OCI-LY7 (cell line): ENCODE results near the gene ACADVL. TPM values are rescaled to one million over a fixed set of nuclear protein-coding genes. Genes with fewer than 3 reads are reported as not detected.

Source experiments
- BruUV-seq: library from RNA; stranded (reverse); fragments of 400-500 nt; replicated peaks from 2 replicates; lab custom pipeline; 2021; lab: Mats Ljungman, UMichigan
- CTCF ChIA-PET: fragments of 300-600 bp; sonication (Branson Sonifier 250); formaldehyde crosslinking; loops from one replicate; lab custom pipeline; 2022; ENCODE audit warnings: antibody characterized with exemption; ENCODE audit not compliant: unreplicated experiment; lab: Charles Lee
- POLR2A ChIA-PET: fragments of 300-600 bp; sonication (Branson Sonifier 250); formaldehyde crosslinking; loops from one replicate; lab custom pipeline; 2022; ENCODE audit warnings: antibody characterized with exemption; lab: Charles Lee
- DNase-seq: peaks from one replicate; pipeline ENCODE4 v3.0.0-alpha.2; 2015; ENCODE audit warnings: low spot score
- H2AFZ ChIP-seq: fragments of 200-600 bp; sonication (generic), shearing (Covaris generic); 2 replicates; pipeline ENCODE4 v1.6.1; 2014; ENCODE audit warnings: mild to moderate bottlenecking, antibody characterized with exemption, low read length, moderate library complexity
- H3K27ac ChIP-seq: fragments of 200-600 bp; sonication (generic); 2 replicates; pipeline ENCODE4 v1.5.1; 2014; ENCODE audit warnings: mixed run types, low read depth, mild to moderate bottlenecking, moderate library complexity, low read length, inconsistent platforms; ENCODE audit not compliant: poor library complexity, severe bottlenecking
- H3K36me3 ChIP-seq: fragments of 200-600 bp; sonication (generic); 2 replicates; pipeline ENCODE4 v1.6.1; 2014; ENCODE audit warnings: mild to moderate bottlenecking, antibody characterized with exemption, low read length, moderate library complexity, mixed read lengths; ENCODE audit not compliant: insufficient read depth
- H3K4me1 ChIP-seq: fragments of 200-600 bp; sonication (generic); 2 replicates; pipeline ENCODE4 v1.5.1; 2014; ENCODE audit warnings: mild to moderate bottlenecking, low read length; ENCODE audit not compliant: insufficient read depth, poor library complexity, severe bottlenecking
- H3K4me2 ChIP-seq: fragments of 200-600 bp; sonication (generic); 2 replicates; pipeline ENCODE4 v1.6.1; 2014; ENCODE audit warnings: mild to moderate bottlenecking, low read length
- H3K4me3 ChIP-seq: fragments of 200-600 bp; sonication (generic); 2 replicates; pipeline ENCODE4 v1.5.1; 2014; ENCODE audit warnings: mild to moderate bottlenecking, low read depth, low read length; ENCODE audit not compliant: poor library complexity, severe bottlenecking
- H3K79me2 ChIP-seq: fragments of 200-600 bp; sonication (generic); 2 replicates; pipeline ENCODE4 v1.6.1; 2016; ENCODE audit warnings: low read depth, mild to moderate bottlenecking, low read length, moderate library complexity, mixed read lengths; ENCODE audit not compliant: insufficient read depth
- H3K9me2 ChIP-seq: fragments of 200-600 bp; sonication (generic); 2 replicates; pipeline ENCODE4 v1.6.1; 2016; ENCODE audit warnings: mild to moderate bottlenecking, low read length, mixed read lengths; ENCODE audit not compliant: insufficient read depth
- H3K9me3 ChIP-seq: fragments of 200-600 bp; sonication (generic); 2 replicates; pipeline ENCODE4 v1.6.1; 2014; ENCODE audit warnings: mild to moderate bottlenecking, mixed run types, low read length, mixed read lengths
- H4K20me1 ChIP-seq: fragments of 200-600 bp; sonication (generic); 2 replicates; pipeline ENCODE4 v1.6.1; 2014; ENCODE audit warnings: mild to moderate bottlenecking, antibody characterized with exemption, low read length, moderate library complexity, mixed read lengths; ENCODE audit not compliant: insufficient read depth
- EZH2phosphoT487 ChIP-seq: fragments of 200-600 bp; sonication (generic); IDR thresholded peaks from 2 replicates; pipeline ENCODE4 v1.6.1; 2018; ENCODE audit warnings: low read depth, borderline replicate concordance, mild to moderate bottlenecking, mixed run types, antibody characterized with exemption, low read length, moderate library complexity, mixed read lengths
- intact Hi-C: fragments of 100-400 bp; cut with micrococcal nuclease; formaldehyde crosslinking; loops from one replicate; pipeline ENCODE4 v1.10.0; 2022; ENCODE audit not compliant: unreplicated experiment
- total RNA-seq, 2 experiments: library from RNA; depleted of rRNA in 1 of 2; stranded (reverse); fragments of >200 nt in 1 of 2; shearing (Covaris generic) in 1 of 2; gene quantifications; 2 replicates each; pipeline ENCODE4 v1.2.3, GENCODE V29; 2014 to 2022
- TF ChIP-seq, protein P1 (sequence below): fragments of 200-600 bp; sonication (generic); conservative IDR thresholded peaks from 2 replicates; pipeline ENCODE4 v1.5.1; 2014; ENCODE audit warnings: mild to moderate bottlenecking, antibody characterized with exemption, low read length, moderate library complexity, mixed read lengths

Gene ACADVL
- total RNA-seq, 2 experiments from 2014 or later, result 204 to 297 TPM

DNA sequence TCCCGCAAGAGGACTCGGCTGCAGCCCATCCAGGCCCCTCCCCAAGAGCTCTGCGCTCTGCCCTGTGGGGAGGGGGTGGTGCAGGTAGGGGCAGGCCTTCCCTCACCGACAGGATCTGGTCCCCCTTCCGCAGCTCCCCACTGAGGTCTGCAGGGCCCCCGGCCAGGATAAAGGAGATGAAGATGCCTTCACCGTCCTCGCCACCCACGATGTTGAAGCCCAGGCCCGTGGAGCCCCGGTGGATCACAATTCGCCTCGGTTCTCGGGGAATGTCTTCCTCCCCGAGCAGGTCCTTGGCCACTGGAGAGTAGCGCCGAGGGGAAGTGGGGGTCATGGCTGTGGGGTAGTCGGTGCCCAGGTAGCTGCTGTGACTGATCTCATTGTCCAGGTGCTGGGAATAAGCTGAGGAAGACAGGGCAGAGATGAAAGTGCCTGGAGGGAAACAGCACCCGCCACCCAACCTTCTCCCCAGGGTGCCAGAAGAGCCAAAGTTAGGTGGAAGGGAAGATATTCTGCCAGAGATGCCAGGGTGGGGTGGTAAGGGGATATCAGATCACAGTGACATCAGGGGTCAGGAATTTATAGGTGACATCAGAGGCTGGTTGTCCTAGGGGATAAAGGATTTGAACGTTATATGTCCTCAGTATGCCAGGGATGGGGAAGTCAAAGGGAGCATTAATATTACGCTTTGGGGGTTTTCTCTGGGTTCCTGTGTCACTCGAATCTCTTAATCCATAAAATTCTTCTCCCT, 22.9 kb upstream of the ACADVL start:
- CTCF ChIA-PET, result no interaction called here
- Histone ChIP-seq H3K36me3 (peaks cover 39% of the 10 kb centered on the region), H4K20me1 (no peaks in the 10 kb centered on the region), H3K27ac (no peak overlapping the region), H2AFZ (no peak overlapping the region), H3K9me2 (no peaks in the 10 kb centered on the region), H3K4me2 (no peak overlapping the region), H3K9me3 (no peaks in the 10 kb centered on the region), H3K79me2 (no peaks in the 10 kb centered on the region), H3K4me1 (no peaks in the 10 kb centered on the region), H3K4me3 (no peak overlapping the region)
- no TSS peak for BruUV-seq
- POLR2A ChIA-PET, result no interaction called here
- DNase-seq, result no peak
- intact Hi-C loops, result no loop called here
- TF ChIP-seq EZH2phosphoT487, result no peak
- TF ChIP-seq, protein P1, sequence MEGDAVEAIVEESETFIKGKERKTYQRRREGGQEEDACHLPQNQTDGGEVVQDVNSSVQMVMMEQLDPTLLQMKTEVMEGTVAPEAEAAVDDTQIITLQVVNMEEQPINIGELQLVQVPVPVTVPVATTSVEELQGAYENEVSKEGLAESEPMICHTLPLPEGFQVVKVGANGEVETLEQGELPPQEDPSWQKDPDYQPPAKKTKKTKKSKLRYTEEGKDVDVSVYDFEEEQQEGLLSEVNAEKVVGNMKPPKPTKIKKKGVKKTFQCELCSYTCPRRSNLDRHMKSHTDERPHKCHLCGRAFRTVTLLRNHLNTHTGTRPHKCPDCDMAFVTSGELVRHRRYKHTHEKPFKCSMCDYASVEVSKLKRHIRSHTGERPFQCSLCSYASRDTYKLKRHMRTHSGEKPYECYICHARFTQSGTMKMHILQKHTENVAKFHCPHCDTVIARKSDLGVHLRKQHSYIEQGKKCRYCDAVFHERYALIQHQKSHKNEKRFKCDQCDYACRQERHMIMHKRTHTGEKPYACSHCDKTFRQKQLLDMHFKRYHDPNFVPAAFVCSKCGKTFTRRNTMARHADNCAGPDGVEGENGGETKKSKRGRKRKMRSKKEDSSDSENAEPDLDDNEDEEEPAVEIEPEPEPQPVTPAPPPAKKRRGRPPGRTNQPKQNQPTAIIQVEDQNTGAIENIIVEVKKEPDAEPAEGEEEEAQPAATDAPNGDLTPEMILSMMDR, result no peak

DNA sequence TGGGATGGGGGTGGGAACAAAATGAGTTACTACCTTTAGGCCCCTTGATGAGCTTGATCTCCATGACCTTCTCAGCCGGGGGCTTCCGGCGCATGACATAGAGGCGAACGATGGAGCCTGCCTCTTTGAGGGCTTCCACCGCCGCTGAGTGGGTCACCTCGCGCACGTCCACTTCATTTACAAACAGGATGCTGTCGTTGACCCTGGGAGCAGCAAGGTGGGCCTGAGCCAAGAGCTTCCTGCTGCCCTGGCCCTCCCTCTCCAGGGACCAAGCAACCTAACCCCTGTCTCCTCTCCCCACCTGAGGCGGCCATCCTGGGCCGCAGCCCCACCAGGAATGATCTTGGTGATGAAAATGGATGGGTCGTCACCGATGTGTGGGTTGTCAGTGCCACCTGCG, 16.3 kb upstream of the ACADVL start:
- peaks cover 23% of the 10 kb centered on the region for H3K4me1 ChIP-seq
- intact Hi-C loops, result no loop called here
- BruUV-seq, result no TSS peak
- no peaks in the 10 kb centered on the region for H3K79me2 ChIP-seq
- no peak overlapping the region for H3K4me3 ChIP-seq
- ChIA-PET POLR2A (no interaction called here), CTCF (no interaction called here)
- no peaks in the 10 kb centered on the region for H3K9me2 ChIP-seq
- H3K27ac ChIP-seq, result no peak overlapping the region
- peaks cover 30% of the 10 kb centered on the region; the same call in 1 of the 2 replicates for H3K36me3 ChIP-seq
- no peak overlapping the region for H2AFZ ChIP-seq
- H3K9me3 ChIP-seq, result no peaks in the 10 kb centered on the region
- H3K4me2 ChIP-seq, result no peak overlapping the region
- no peak for DNase-seq
- H4K20me1 ChIP-seq, result no peaks in the 10 kb centered on the region
- TF ChIP-seq, protein P1, result no peak
- no peak for TF ChIP-seq EZH2phosphoT487

DNA sequence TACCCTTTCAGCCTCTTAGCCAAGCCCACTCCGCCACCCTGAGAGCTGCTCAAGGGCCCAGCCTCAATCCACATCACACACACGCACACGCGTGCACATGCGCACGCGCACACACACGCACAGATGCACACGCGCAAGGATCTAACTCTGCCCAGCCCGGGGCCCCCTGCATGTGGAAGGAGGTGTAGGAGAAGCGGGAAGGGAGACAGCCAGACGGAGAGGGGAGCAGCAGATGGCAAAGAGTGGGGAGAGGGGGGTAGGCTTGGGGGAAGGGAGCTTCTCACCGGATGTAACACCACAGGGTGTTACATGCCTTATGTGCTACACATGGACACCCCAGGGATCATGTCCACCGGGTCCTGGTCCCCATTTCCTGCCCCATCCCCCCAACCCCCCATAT, 15.4 kb upstream of the ACADVL start:
- CTCF ChIA-PET, result no interaction called here
- Histone ChIP-seq H3K4me1 (peaks cover 23% of the 10 kb centered on the region), H4K20me1 (no peaks in the 10 kb centered on the region), H3K36me3 (peaks cover 30% of the 10 kb centered on the region; the same call in 1 of the 2 replicates), H3K9me3 (no peaks in the 10 kb centered on the region), H3K9me2 (no peaks in the 10 kb centered on the region), H2AFZ (peak overlapping the region; percentile 20; the same call in 1 of the 2 replicates), H3K4me3 (peak overlapping the region; percentile 65), H3K4me2 (peak overlapping the region; percentile 73), H3K27ac (peak overlapping the region; percentile 57), H3K79me2 (no peaks in the 10 kb centered on the region)
- no peak for DNase-seq
- TF ChIP-seq, protein P1, result no peak
- TF ChIP-seq EZH2phosphoT487, result no peak
- intact Hi-C loops, result no loop called here
- BruUV-seq, result no TSS peak
- POLR2A ChIA-PET, result no interaction called here
